ENCODE results near the gene B3GAT1.

- TF ChIP-seq YY1 (IDR thresholded peaks at IDR 0.05; ENCODE audit: extremely low read depth, insufficient replicate concordance, low read depth, low read length) (no peak), EZH2phosphoT487 (IDR thresholded peaks at IDR 0.05; ENCODE audit: borderline replicate concordance) (no peak), ZNF274 (IDR thresholded peaks at IDR 0.05; ENCODE audit: low read depth, low read length) (no peak), CTCF (IDR thresholded peaks at IDR 0.05 in 2 of 3, conservative IDR thresholded peaks at IDR 0.05 in 1 of 3; ENCODE audit: borderline replicate concordance in 1 of 3, insufficient read depth in 1 of 3, low read depth in 2 of 3, low read length in 2 of 3) (no peak), RAD21 (IDR thresholded peaks at IDR 0.05; ENCODE audit: low read depth) (no peak), POLR2AphosphoS5 (IDR thresholded peaks at IDR 0.05; ENCODE audit: low read depth, low read length) (no peak), EZH2 (IDR thresholded peaks at IDR 0.05) (no peak), POLR2A (IDR thresholded peaks at IDR 0.05; ENCODE audit: borderline replicate concordance, extremely low read depth, insufficient read depth, insufficient read length) (no peak), REST (IDR thresholded peaks at IDR 0.05; ENCODE audit: low read depth) (no peak), ZFX (IDR thresholded peaks at IDR 0.05) (no peak), JUND (IDR thresholded peaks at IDR 0.05) (no peak), CEBPB (IDR thresholded peaks at IDR 0.05; ENCODE audit: low read depth) (no peak), SP1 (IDR thresholded peaks at IDR 0.05; ENCODE audit: low read depth) (no peak)
Observed at GRCh38 chr11:134407923-134408322, 4.1 kb downstream of the B3GAT1 start.

Measured in HCT116 (cell line).